Cardiac muscle cell (in vitro differentiated cells and primary cell): ENCODE data around the gene TNIK. TPM values are rescaled to one million over a fixed set of nuclear protein-coding genes. Genes with fewer than 3 reads are reported as not detected.

ENCODE experiments used
- DNase-seq, 2 donors: peaks; one replicate each; pipeline versions ENCODE4 v3.0.0 to v3.0.0-alpha.2; 2010 to 2017; ENCODE audit warnings: low read depth in 1 of 2, low spot score in 1 of 2
- H3K27ac ChIP-seq: fragments of 200-600 bp; sonication (generic); 2 replicates; pipeline ENCODE4 v1.5.1; 2016
- H3K27me3 ChIP-seq: fragments of 200-600 bp; sonication (generic); 2 replicates; pipeline ENCODE4 v1.6.0; 2016; ENCODE audit warnings: control low read depth
- H3K36me3 ChIP-seq: fragments of 200-600 bp; sonication (generic); 2 replicates; pipeline ENCODE4 v1.5.1; 2016; ENCODE audit warnings: control low read depth
- H3K4me1 ChIP-seq: fragments of 200-600 bp; sonication (generic); 2 replicates; pipeline ENCODE4 v1.8.1; 2017; ENCODE audit warnings: low read depth, mild to moderate bottlenecking, mixed run types
- H3K4me3 ChIP-seq: fragments of 200-600 bp; sonication (generic); 2 replicates; pipeline ENCODE4 v1.5.1; 2016; ENCODE audit warnings: mild to moderate bottlenecking
- H3K9me3 ChIP-seq: fragments of 200-600 bp; sonication (generic); 2 replicates; pipeline ENCODE4 v1.5.1; 2017; ENCODE audit warnings: low read depth, mild to moderate bottlenecking, control low read depth
- CTCF ChIP-seq: IDR thresholded peaks from 2 replicates; pipeline ENCODE4 v1.5.1; 2012; ENCODE audit warnings: low read depth, mild to moderate bottlenecking, low read length
- polyA plus RNA-seq: library from polyadenylated mRNA; unstranded; fragments of >200 nt; fragmentation: Nextera tagmentation; extraction: Ambion mirVana; gene quantifications from 2 replicates; pipeline ENCODE4 v1.2.1, GENCODE V29; 2016
- total RNA-seq: library from RNA; depleted of rRNA; stranded (reverse); fragments of >200 nt; gene quantifications from 2 replicates; pipeline ENCODE4 v1.2.3, GENCODE V29; 2016

Gene TNIK
- total and polyA plus RNA-seq, 2 experiments from 2014 or later: 32.8 to 55.1 TPM

DNA sequence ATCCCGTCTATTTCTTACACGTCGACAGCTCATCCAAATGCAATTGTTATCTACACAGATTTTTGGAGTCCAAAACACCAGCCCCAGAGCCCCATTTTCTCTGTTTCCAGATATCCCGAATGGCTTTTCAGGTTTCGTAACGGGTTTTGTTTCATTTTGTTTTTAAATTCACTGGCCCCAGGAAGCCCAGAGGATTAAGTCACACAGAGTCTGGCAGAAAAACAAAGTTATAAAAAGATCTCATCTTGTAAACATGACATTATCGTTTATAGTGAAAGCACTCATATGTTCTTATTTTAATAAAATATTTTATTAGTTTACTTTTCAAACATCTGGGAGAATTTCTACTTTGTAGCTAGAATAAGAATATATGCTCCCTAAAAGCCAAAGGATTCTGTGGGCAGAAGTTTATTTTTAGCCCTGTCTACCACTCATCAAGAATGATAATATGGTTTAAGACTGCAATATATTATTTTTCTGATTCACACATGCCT, 284.4 kb downstream of the TNIK start:
- Histone ChIP-seq H3K4me3 (no peak overlapping the region), H3K27ac (peak overlapping the region; percentile 35), H3K27me3 (no peaks in the 10 kb centered on the region), H3K4me1 (peaks cover 22% of the 10 kb centered on the region), H3K9me3 (no peaks in the 10 kb centered on the region), H3K36me3 (peaks cover 6% of the 10 kb centered on the region)
- no peak for TF ChIP-seq CTCF
- DNase-seq: no peak

DNA sequence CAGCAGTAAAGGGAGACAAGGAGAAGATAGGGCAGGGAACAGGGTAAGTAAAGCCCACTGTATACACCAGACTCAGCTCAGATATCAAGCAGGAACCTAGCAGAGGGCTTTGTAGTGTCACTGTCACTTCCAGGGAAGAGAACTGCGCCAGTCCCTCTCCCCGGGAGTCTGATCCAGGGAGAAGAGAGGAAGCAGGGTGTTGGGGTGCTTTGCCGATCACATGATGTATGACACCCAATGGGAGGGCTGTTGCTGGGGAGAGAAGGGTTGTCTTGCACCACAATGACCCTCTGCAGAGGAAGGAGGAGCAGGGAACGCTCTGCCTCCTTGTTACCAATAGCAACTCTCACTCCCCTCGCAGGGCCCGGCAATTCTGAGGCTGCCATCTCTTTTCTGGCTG, 286.5 kb downstream of the TNIK start:
- Histone ChIP-seq H3K9me3 (no peaks in the 10 kb centered on the region), H3K4me1 (peaks cover 22% of the 10 kb centered on the region), H3K27me3 (no peaks in the 10 kb centered on the region), H3K27ac (no peak overlapping the region), H3K4me3 (no peak overlapping the region), H3K36me3 (peaks cover 6% of the 10 kb centered on the region)
- TF ChIP-seq CTCF: no peak
- no peak for DNase-seq

DNA sequence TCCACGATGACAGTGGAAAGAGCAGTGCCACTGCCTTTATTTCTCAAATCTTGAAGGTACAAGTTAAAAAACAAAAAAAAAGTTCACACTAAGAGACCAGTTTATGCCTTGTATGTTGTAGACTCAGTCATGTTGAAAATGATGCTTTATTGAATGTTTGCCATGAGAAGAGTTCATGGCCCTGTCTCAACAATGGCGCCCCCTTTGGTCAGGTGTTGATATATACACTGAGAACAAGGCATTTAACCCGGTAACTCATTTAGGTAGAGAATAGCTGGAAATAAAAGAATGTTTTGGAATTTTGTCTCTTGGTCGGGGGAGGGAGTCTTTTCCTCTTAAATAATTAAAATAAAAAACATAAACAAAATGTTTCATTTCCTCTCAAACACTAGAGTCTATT, 288.1 kb downstream of the TNIK start:
- H3K27me3 ChIP-seq: no peaks in the 10 kb centered on the region
- DNase-seq: no peak

DNA sequence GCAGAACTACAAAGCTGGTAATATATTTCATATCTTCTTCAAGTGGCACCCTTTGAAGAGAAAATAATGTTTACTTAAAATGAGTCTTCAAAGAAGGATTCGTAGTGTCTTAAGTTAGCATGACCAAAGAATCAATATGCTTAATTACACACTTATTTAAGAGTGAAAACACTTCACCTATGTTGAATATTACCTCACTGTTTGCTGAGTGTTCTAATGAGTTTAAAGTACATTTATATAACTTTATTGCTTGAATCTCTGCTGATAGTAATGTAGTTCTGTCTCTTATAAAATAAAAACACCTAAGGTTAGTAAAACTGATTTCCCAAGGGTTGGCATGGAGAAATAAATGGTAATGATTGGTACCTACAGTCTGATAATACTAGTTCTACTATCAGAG, 290.3 kb downstream of the TNIK start:
- TF ChIP-seq CTCF: no peak
- H3K36me3 ChIP-seq: peaks cover 24% of the 10 kb centered on the region
- DNase-seq: no peak

More for the DNA sequence above, 288.1 kb downstream of the TNIK start:
- H3K4me3 ChIP-seq: no peak overlapping the region
- H3K4me1 ChIP-seq: peaks cover 22% of the 10 kb centered on the region
- H3K27ac ChIP-seq: no peak overlapping the region
- H3K36me3 ChIP-seq: peaks cover 8% of the 10 kb centered on the region
- TF ChIP-seq CTCF: peak; percentile 20
- H3K9me3 ChIP-seq: no peaks in the 10 kb centered on the region

GRCh38 chr3:171169443-171169842, 290.8 kb downstream of the TNIK start:
- Histone ChIP-seq H3K27ac (no peak overlapping the region), H3K36me3 (peaks cover 27% of the 10 kb centered on the region), H3K9me3 (no peaks in the 10 kb centered on the region), H3K4me3 (no peak overlapping the region), H3K27me3 (no peaks in the 10 kb centered on the region), H3K4me1 (no peaks in the 10 kb centered on the region)
- no peak for DNase-seq
- TF ChIP-seq CTCF: no peak

More for the DNA sequence above, 290.3 kb downstream of the TNIK start:
- no peaks in the 10 kb centered on the region for H3K27me3 ChIP-seq
- no peak overlapping the region for H3K4me3 ChIP-seq
- H3K4me1 ChIP-seq: peaks cover 4% of the 10 kb centered on the region
- H3K27ac ChIP-seq: no peak overlapping the region
- H3K9me3 ChIP-seq: no peaks in the 10 kb centered on the region

DNA sequence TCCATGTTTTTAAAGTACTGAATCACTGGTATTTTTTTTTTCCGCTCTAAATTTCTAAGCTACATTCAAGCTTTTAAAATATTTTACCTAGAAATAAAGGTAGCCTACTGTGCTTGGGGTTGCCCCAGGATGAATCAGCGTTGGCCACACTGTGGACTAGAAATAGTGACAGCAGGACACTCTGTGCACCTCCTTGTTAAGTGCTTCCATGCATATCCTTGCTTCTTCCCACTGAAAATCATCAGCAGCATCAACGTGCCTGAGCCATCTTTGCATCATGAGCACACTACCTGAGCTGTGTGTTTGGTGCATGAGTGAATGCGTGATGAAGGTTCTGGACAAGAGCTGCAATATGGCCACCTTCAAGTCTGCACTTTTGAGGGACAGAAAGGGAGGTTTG, 291.7 kb downstream of the TNIK start:
- Histone ChIP-seq H3K4me3 (no peak overlapping the region), H3K9me3 (no peaks in the 10 kb centered on the region), H3K27ac (peak overlapping the region; percentile 53), H3K4me1 (no peaks in the 10 kb centered on the region), H3K36me3 (peaks cover 27% of the 10 kb centered on the region), H3K27me3 (no peaks in the 10 kb centered on the region)
- TF ChIP-seq CTCF: no peak
- no peak for DNase-seq
